Naive thymus-derived CD4-positive, alpha-beta T cell (primary cell): ENCODE measurements around the gene ACOT4. TPM values are rescaled to one million over a fixed set of nuclear protein-coding genes. Genes with fewer than 3 reads are reported as not detected.
"Not testable (repeated sequence)": the region's sequence is repeated elsewhere in the genome, so short reads cannot be mapped to it uniquely, and the experiment has no call there.

Experiments
- ATAC-seq: fragments of 150-1000 bp; cut with Tn5 transposase; 2 replicates; pipeline ENCODE4 v1.10.0; 2021; ENCODE audit warnings: mild to moderate bottlenecking, moderate library complexity
- CTCF ChIA-PET: fragments of 350-600 bp; sonication (Branson Sonifier 250); formaldehyde crosslinking; loops from one replicate; lab custom pipeline; 2021; ENCODE audit warnings: antibody characterized with exemption; lab: Charles Lee
- POLR2A ChIA-PET: fragments of 350-600 bp; sonication (Branson Sonifier 250); formaldehyde crosslinking; loops from one replicate; lab custom pipeline; 2021; ENCODE audit warnings: antibody characterized with exemption, inconsistent platforms; lab: Charles Lee
- DNase-seq, 9 donors: peaks; one replicate each; pipeline versions ENCODE4 v3.0.0 to v3.0.0-alpha.2; 2020 to 2022; ENCODE audit warnings: mixed read lengths in 1 of 9
- H3K27ac ChIP-seq: one replicate; pipeline ENCODE4 v1.7.0; 2013; ENCODE audit warnings: mild to moderate bottlenecking, low read depth, low read length, moderate library complexity
- H3K27me3 ChIP-seq, 2 donors: one replicate each; pipeline ENCODE4 v1.7.0; 2013; ENCODE audit warnings: low read length in 2 of 2, mild to moderate bottlenecking in 2 of 2, moderate library complexity in 2 of 2; ENCODE audit not compliant: control insufficient read depth in 2 of 2, insufficient read depth in 2 of 2
- H3K36me3 ChIP-seq, 3 experiments: 1 replicate in 2 of 3; 2 replicates in 1 of 3; pipeline ENCODE4 v1.7.0; 2013; ENCODE audit warnings: low read length in 3 of 3, mild to moderate bottlenecking in 3 of 3, moderate library complexity in 1 of 3; ENCODE audit not compliant: insufficient read depth in 3 of 3, control insufficient read depth in 2 of 3
- H3K4me1 ChIP-seq, 2 donors: one replicate each; pipeline ENCODE4 v1.7.0; 2013; ENCODE audit warnings: low read length in 2 of 2, mild to moderate bottlenecking in 2 of 2, moderate library complexity in 1 of 2; ENCODE audit not compliant: control insufficient read depth in 2 of 2, insufficient read depth in 2 of 2
- H3K4me3 ChIP-seq: 2 replicates; pipeline ENCODE4 v1.7.0; 2013; ENCODE audit warnings: mild to moderate bottlenecking, low read length
- H3K9me3 ChIP-seq, 3 experiments: 1 replicate in 2 of 3; 2 replicates in 1 of 3; pipeline ENCODE4 v1.7.0; 2013; ENCODE audit warnings: low read length in 3 of 3; ENCODE audit not compliant: control insufficient read depth in 2 of 3
- H3K27ac Mint-ChIP-seq, 9 donors: one replicate each; pipeline ENCODE4 v1.8.0; 2020 to 2022; ENCODE audit warnings: mixed read lengths in 9 of 9, mild to moderate bottlenecking in 8 of 9, moderate library complexity in 5 of 9, inconsistent platforms in 2 of 9
- H3K27me3 Mint-ChIP-seq, 5 donors: one replicate each; pipeline ENCODE4 v1.8.0; 2021 to 2022; ENCODE audit warnings: mixed read lengths in 5 of 5, mild to moderate bottlenecking in 1 of 5
- H3K36me3 Mint-ChIP-seq, 5 donors: one replicate each; pipeline ENCODE4 v1.8.0; 2020 to 2022; ENCODE audit warnings: mixed read lengths in 5 of 5, mild to moderate bottlenecking in 3 of 5, inconsistent platforms in 1 of 5
- H3K4me1 Mint-ChIP-seq, 7 donors: one replicate each; pipeline ENCODE4 v1.8.0; 2020 to 2022; ENCODE audit warnings: mixed read lengths in 7 of 7, mild to moderate bottlenecking in 3 of 7, inconsistent platforms in 1 of 7
- H3K4me3 Mint-ChIP-seq, 10 donors: one replicate each; pipeline ENCODE4 v1.8.0; 2020 to 2022; ENCODE audit warnings: mild to moderate bottlenecking in 10 of 10, mixed read lengths in 10 of 10, moderate library complexity in 6 of 10, inconsistent platforms in 2 of 10
- H3K9me3 Mint-ChIP-seq, 11 donors: one replicate each; pipeline ENCODE4 v1.8.0; 2020 to 2022; ENCODE audit warnings: mixed read lengths in 11 of 11, mild to moderate bottlenecking in 4 of 11, inconsistent platforms in 1 of 11, moderate library complexity in 1 of 11
- intact Hi-C, 2 donors: fragments of 100-400 bp; cut with micrococcal nuclease; formaldehyde crosslinking; loops; one replicate each; pipeline ENCODE4 v1.15.1; 2023
- polyA plus RNA-seq, 2 donors: library from polyadenylated mRNA; unstranded; fragments of 300-500 nt; fragmentation: Illumina TruSeq; gene quantifications; one replicate each; pipeline ENCODE4 v1.2.3, GENCODE V29; 2021
- total RNA-seq, 6 experiments: library from RNA in 5 of 6; stranded (reverse) in 5 of 6; gene quantifications; 1 replicate in 5 of 6; 2 replicates in 1 of 6; pipeline ENCODE4 v1.2.3 and lab custom pipeline; 2021 to 2026

Gene ACOT4
- total and polyA plus RNA-seq, 7 experiments from 2014 or later: 0.69 to 2.6 (median 0.94) TPM

DNA sequence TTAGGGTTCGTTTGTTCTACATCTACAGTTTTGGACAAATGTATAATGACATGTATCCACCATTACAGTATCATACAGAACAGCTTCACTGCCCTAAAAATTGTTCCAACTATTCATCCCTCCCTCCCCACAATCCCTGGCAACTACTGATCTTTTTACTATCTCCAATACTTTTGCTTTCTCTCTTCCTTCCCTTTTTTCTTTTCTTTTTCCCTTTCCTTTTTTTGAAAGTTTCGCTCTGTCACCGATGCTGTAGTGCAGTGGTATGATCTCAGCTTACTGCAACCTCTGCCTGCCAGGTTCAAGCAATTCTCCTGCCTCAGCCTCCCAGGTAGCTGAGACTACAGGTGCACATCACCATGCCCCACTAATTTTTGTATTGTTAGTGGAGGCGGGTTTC lies 2.6 kb upstream of the ACOT4 start:
- Mint-ChIP-seq H3K9me3 (no peaks in the 10 kb centered on the region), H3K27ac (peak overlapping the region in 1 of 9 donors; percentile 26), H3K4me3 (no peak overlapping the region), H3K36me3 (no peaks in the 10 kb centered on the region), H3K4me1 (peaks cover 0 to 19% (median 5%) of the 10 kb centered on the region in 7 donors), H3K27me3 (peaks cover 0 to 10% (median 0%) of the 10 kb centered on the region in 5 donors)
- intact Hi-C loops: no loop called here
- ATAC-seq (no peak), DNase-seq (no peak)
- CTCF ChIA-PET: no interaction called here
- POLR2A ChIA-PET: interaction anchor here (1.2 to 1.5 kb wide), 2 partner anchors 56 to 98 kb away, joined by 3 to 4 read pairs; partner anchors contain the start of genes DNAL1 and RIOX1
- no peaks in the 10 kb centered on the region for H3K36me3 ChIP-seq
- no peaks in the 10 kb centered on the region for H3K4me1 ChIP-seq
- no peaks in the 10 kb centered on the region for H3K27me3 ChIP-seq
- no peaks in the 10 kb centered on the region for H3K9me3 ChIP-seq
- no peak overlapping the region for H3K4me3 ChIP-seq
- H3K27ac ChIP-seq: no peak overlapping the region

- H3K27me3 ChIP-seq, ATAC-seq, intact Hi-C loops, H3K9me3 ChIP-seq, H3K9me3 Mint-ChIP-seq, H3K36me3 Mint-ChIP-seq, H3K27ac ChIP-seq, DNase-seq, H3K4me3 ChIP-seq, H3K36me3 ChIP-seq, H3K4me1 ChIP-seq: not testable (repeated sequence)
- peaks cover 0 to 10% (median 0%) of the 10 kb centered on the region in 5 donors for H3K27me3 Mint-ChIP-seq
- POLR2A ChIA-PET: interaction anchor here (0.7 to 1.5 kb wide), 4 partner anchors 22 to 92 kb away, joined by 3 to 7 read pairs (median 3); partner anchors contain the start of gene ACOT6
- CTCF ChIA-PET: interaction anchor here (1.3 kb wide), 1 partner anchor 82 kb away, joined by 3 read pairs; no protein-coding TSS in a partner anchor
- H3K4me1 Mint-ChIP-seq: peaks cover 0 to 19% (median 5%) of the 10 kb centered on the region in 7 donors
- H3K27ac Mint-ChIP-seq: peak overlapping the region in 1 of 9 donors; percentile 34
- peak overlapping the region in 8 of 10 donors; percentile 37 to 87 (median 76) for H3K4me3 Mint-ChIP-seq
These were observed 1.0 kb upstream of the ACOT4 start for GRCh38 chr14:73590673-73591004.

GRCh38 chr14:73594491-73594890 lies 2.8 kb downstream of the ACOT4 start:
- intact Hi-C loops: no loop called here
- H3K27ac Mint-ChIP-seq: peak overlapping the region in 1 of 9 donors; percentile 67

GRCh38 chr14:73599499-73599898 lies 7.8 kb downstream of the ACOT4 start:
- intact Hi-C loops: no loop called here
- POLR2A ChIA-PET: interaction anchor here (1.0 kb wide), 1 partner anchor 13 kb away, joined by 3 read pairs; the partner anchor contains the start of gene ACOT6
- Mint-ChIP-seq H3K27me3 (peaks cover 0 to 9% (median 0%) of the 10 kb centered on the region in 5 donors), H3K36me3 (peaks cover 0 to 3% (median 0%) of the 10 kb centered on the region in 5 donors), H3K9me3 (no peaks in the 10 kb centered on the region), H3K4me1 (no peaks in the 10 kb centered on the region), H3K4me3 (no peak overlapping the region), H3K27ac (no peak overlapping the region)
- CTCF ChIA-PET: no interaction called here
- DNase-seq: no peak
- H3K27me3 ChIP-seq: no peaks in the 10 kb centered on the region
- no peaks in the 10 kb centered on the region for H3K4me1 ChIP-seq
- ATAC-seq: no peak
- no peak overlapping the region for H3K4me3 ChIP-seq
- H3K9me3 ChIP-seq: no peaks in the 10 kb centered on the region
- no peak overlapping the region for H3K27ac ChIP-seq
- H3K36me3 ChIP-seq: no peaks in the 10 kb centered on the region

More at GRCh38 chr14:73594491-73594890, 2.8 kb downstream of the ACOT4 start:
- Mint-ChIP-seq H3K9me3 (no peaks in the 10 kb centered on the region), H3K4me1 (peaks cover 0 to 19% (median 5%) of the 10 kb centered on the region in 7 donors), H3K4me3 (no peak overlapping the region), H3K36me3 (peaks cover 0 to 3% (median 0%) of the 10 kb centered on the region in 5 donors), H3K27me3 (peaks cover 0 to 10% (median 0%) of the 10 kb centered on the region in 5 donors)
- no peaks in the 10 kb centered on the region for H3K4me1 ChIP-seq
- ChIA-PET CTCF (no interaction called here), POLR2A (no interaction called here)
- H3K9me3 ChIP-seq: no peaks in the 10 kb centered on the region
- no peak overlapping the region for H3K4me3 ChIP-seq
- no peak for DNase-seq
- no peak overlapping the region for H3K27ac ChIP-seq
- no peaks in the 10 kb centered on the region for H3K36me3 ChIP-seq
- no peaks in the 10 kb centered on the region for H3K27me3 ChIP-seq
- no peak for ATAC-seq

- H3K36me3 ChIP-seq: no peaks in the 10 kb centered on the region
- H3K27me3 ChIP-seq: no peaks in the 10 kb centered on the region
- H3K4me1 ChIP-seq: no peaks in the 10 kb centered on the region
- H3K9me3 ChIP-seq: no peaks in the 10 kb centered on the region
- Mint-ChIP-seq H3K27ac (no peak overlapping the region), H3K9me3 (no peaks in the 10 kb centered on the region), H3K4me1 (no peaks in the 10 kb centered on the region), H3K36me3 (no peaks in the 10 kb centered on the region), H3K4me3 (no peak overlapping the region), H3K27me3 (peaks cover 0 to 16% (median 0%) of the 10 kb centered on the region in 5 donors)
- H3K4me3 ChIP-seq: no peak overlapping the region
- intact Hi-C loops: no loop called here
- H3K27ac ChIP-seq: no peak overlapping the region
- DNase-seq: no peak
- ChIA-PET POLR2A (no interaction called here), CTCF (no interaction called here)
- ATAC-seq: no peak
These were observed 11.3 kb downstream of the ACOT4 start for GRCh38 chr14:73602994-73603393.

- Histone ChIP-seq H3K4me3 (no peak overlapping the region), H3K4me1 (no peaks in the 10 kb centered on the region), H3K27me3 (no peaks in the 10 kb centered on the region), H3K27ac (no peak overlapping the region), H3K9me3 (no peaks in the 10 kb centered on the region), H3K36me3 (no peaks in the 10 kb centered on the region)
- Mint-ChIP-seq H3K9me3 (peaks cover 0 to 4% (median 0%) of the 10 kb centered on the region in 11 donors), H3K4me1 (peaks cover 0 to 3% (median 0%) of the 10 kb centered on the region in 7 donors), H3K36me3 (peaks cover 0 to 2% (median 0%) of the 10 kb centered on the region in 5 donors), H3K4me3 (no peak overlapping the region), H3K27me3 (peaks cover 0 to 11% (median 0%) of the 10 kb centered on the region in 5 donors), H3K27ac (no peak overlapping the region)
- no peak for DNase-seq
- ChIA-PET POLR2A (interaction anchor here (0.7 to 1.5 kb wide), 2 partner anchors 14 to 191 kb away, joined by 3 to 5 read pairs; partner anchors contain the start of gene ACOT4), CTCF (interaction anchor here (0.6 kb wide), 1 partner anchor 37 kb away, joined by 6 read pairs; no protein-coding TSS in a partner anchor)
- no peak for ATAC-seq
- intact Hi-C loops: no loop called here
These were observed 14.6 kb downstream of the ACOT4 start for GRCh38 chr14:73606271-73606670.
